K562 (cell line): ENCODE data around the gene ZNF581. TPM values are rescaled to one million over a fixed set of nuclear protein-coding genes. Genes with fewer than 3 reads are reported as not detected.

Experiments
- ELK1 ChIP-seq: sonication (generic); formaldehyde crosslinking; IDR thresholded peaks from 2 replicates; pipeline ENCODE4 v1.8.1; 2022; ENCODE audit warnings: missing genetic modification reagents
- ETV5 ChIP-seq: sonication (generic); formaldehyde crosslinking; IDR thresholded peaks from 2 replicates; pipeline ENCODE4 v1.4.0; 2020; ENCODE audit warnings: low read depth, mild to moderate bottlenecking, missing genetic modification reagents
- ETV6 ChIP-seq, 3 experiments: fragments of 150-350 bp in 1 of 3; sonication (generic) in 1 of 3; formaldehyde crosslinking in 1 of 3; IDR thresholded peaks; 2 replicates each; pipeline versions ENCODE4 v1.6.1 to v1.8.0; 2014 to 2022; ENCODE audit warnings: borderline replicate concordance in 2 of 3, low read depth in 2 of 3, antibody characterized with exemption in 1 of 3, low read length in 1 of 3, mild to moderate bottlenecking in 1 of 3, missing genetic modification reagents in 1 of 3
- GATAD2A ChIP-seq: fragments of 450-650 bp; IDR thresholded peaks from 2 replicates; pipeline ENCODE4 v1.6.1; 2017
- GTF2B ChIP-seq: IDR thresholded peaks from 2 replicates; pipeline ENCODE4 v1.6.1; 2011; ENCODE audit not compliant: insufficient read length; ENCODE audit errors: extremely low read depth
- NCOA1 ChIP-seq: fragments of 450-650 bp; IDR thresholded peaks from 2 replicates; pipeline ENCODE4 v1.6.1; 2016; ENCODE audit warnings: low read depth
- NR2C2 ChIP-seq, 2 experiments: fragments of 200-800 bp in 1 of 2; sonication (Bioruptor generic) in 1 of 2; sonication (generic) in 1 of 2; formaldehyde crosslinking in 1 of 2; IDR thresholded peaks; 2 replicates each; pipeline versions ENCODE4 v1.6.1 to v1.8.0; 2016 to 2022; ENCODE audit warnings: mild to moderate bottlenecking in 1 of 2, missing compliant biosample characterization in 1 of 2, missing genetic modification characterization in 1 of 2, missing genetic modification reagents in 1 of 2
- POLR2G ChIP-seq: fragments of 200-400 bp; formaldehyde crosslinking; IDR thresholded peaks from 2 replicates; pipeline ENCODE4 v1.6.1; 2017; ENCODE audit warnings: low read depth, mild to moderate bottlenecking, antibody characterized with exemption, low read length, moderate library complexity
- SRSF3 ChIP-seq: fragments of 200-400 bp; formaldehyde crosslinking; IDR thresholded peaks from 2 replicates; pipeline ENCODE4 v1.6.1; 2016; ENCODE audit warnings: mild to moderate bottlenecking, low read length, moderate library complexity; ENCODE audit not compliant: insufficient read depth
- TRIM24 ChIP-seq, 2 experiments: fragments of 450-650 bp; IDR thresholded peaks; 2 replicates each; pipeline ENCODE4 v1.6.1; 2016
- UBTF ChIP-seq, 2 experiments: IDR thresholded peaks; 2 replicates each; pipeline ENCODE4 v1.6.1; 2012; ENCODE audit warnings: improper control_type of control experiment in 2 of 2, low read depth in 2 of 2, low read length in 2 of 2, borderline replicate concordance in 1 of 2
- VEZF1 ChIP-seq: fragments of 200-800 bp; sonication (Bioruptor generic); IDR thresholded peaks from 2 replicates; pipeline ENCODE4 v1.6.1; 2017; ENCODE audit warnings: missing genetic modification characterization, missing compliant biosample characterization
- ZBTB1 ChIP-seq: sonication (generic); formaldehyde crosslinking; IDR thresholded peaks from 2 replicates; pipeline ENCODE4 v1.8.1; 2023; ENCODE audit warnings: missing genetic modification reagents, low read depth, mild to moderate bottlenecking, borderline replicate concordance
- ZEB2 ChIP-seq: fragments of 450-650 bp; IDR thresholded peaks from 2 replicates; pipeline ENCODE4 v1.6.1; 2016
- ZNF311 ChIP-seq: fragments of 250-450 bp; sonication (Bioruptor Pico); IDR thresholded peaks from 2 replicates; pipeline ENCODE4 v1.4.0; 2020; ENCODE audit warnings: mild to moderate bottlenecking, moderate library complexity
- ZNF436 ChIP-seq: fragments of 250-450, 450-650 bp; sonication (Bioruptor Pico); formaldehyde crosslinking; IDR thresholded peaks from 2 replicates; pipeline ENCODE4 v1.7.0; 2020; ENCODE audit warnings: mild to moderate bottlenecking
- ZNF764 ChIP-seq: fragments of 250-450 bp; sonication (Bioruptor Pico); IDR thresholded peaks from 2 replicates; pipeline ENCODE4 v1.4.0; 2020; ENCODE audit warnings: low read depth, mild to moderate bottlenecking, moderate library complexity
- ZNF780A ChIP-seq: fragments of 250-450 bp; sonication (Bioruptor Pico); IDR thresholded peaks from 2 replicates; pipeline ENCODE4 v1.5.0; 2021; ENCODE audit warnings: mild to moderate bottlenecking
- polyA plus RNA-seq, 8 experiments: library from polyadenylated mRNA; depleted of rRNA in 4 of 8; stranded (reverse) in 5 of 8; unstranded in 3 of 8; fragments of >200 nt; fragmentation: Nextera tagmentation in 2 of 8; fragmentation: Illumina TruSeq in 1 of 8; extraction: Ambion mirVana in 2 of 8; extraction: Trizol in 1 of 8; gene quantifications; 2 replicates each; pipeline versions ENCODE4 v1.2.1 to v1.2.3, GENCODE V29; 2011 to 2014; ENCODE audit warnings: inconsistent platforms in 1 of 8, missing spikeins in 1 of 8
- total RNA-seq, 7 experiments: library from RNA; depleted of rRNA in 6 of 7; stranded (reverse); fragments of >200 nt in 6 of 7; fragmentation: Illumina TruSeq in 2 of 7; extraction: Trizol in 2 of 7; gene quantifications; 2 replicates each; pipeline versions ENCODE4 v1.2.1 to v1.2.3, GENCODE V29; 2011 to 2021; ENCODE audit warnings: low replicate concordance in 1 of 7

Gene ZNF581
- total and polyA plus RNA-seq, 9 of the 15 experiments (the other 6 are each of a cell fraction or from before 2014, with no cell fraction given) = 2.4 to 39.4 (median 15.4) TPM

GRCh38 chr19:55640577-55641425, 2.6 kb upstream of the ZNF581 start, which contains the start of gene ZNF580 (continued):
- TF ChIP-seq UBTF (IDR thresholded peaks at IDR 0.05; ENCODE audit: borderline replicate concordance in 1 of 2, low read depth in 2 of 2, low read length in 2 of 2) = peak; percentile 62 to 70; a peak in 3 of 4 replicates
- peak; percentile 76 for TF ChIP-seq POLR2G
- TF ChIP-seq ETV6 (IDR thresholded peaks at IDR 0.05; ENCODE audit: borderline replicate concordance in 1 of 2, low read depth in 2 of 2, low read length in 1 of 2) = no peak
- TF ChIP-seq ETV6 (CRISPR knock-in tag; IDR thresholded peaks at IDR 0.05; ENCODE audit: borderline replicate concordance) = no peak
- TF ChIP-seq NR2C2 (CRISPR knock-in tag; IDR thresholded peaks at IDR 0.05) = no peak
- peak; percentile 72 for TF ChIP-seq NR2C2 (tag; IDR thresholded peaks at IDR 0.05)
- TF ChIP-seq ELK1 (CRISPR knock-in tag) = no peak
- TF ChIP-seq ZNF764 (CRISPR knock-in tag) = peak; percentile 57; the same call in 1 of the 2 replicates
- peak; percentile 65; the same call in 1 of the 2 replicates for TF ChIP-seq NCOA1
- TF ChIP-seq GATAD2A = 0 out of 2 replicates have a peak, but pooled peaks have one; percentile 31
- TF ChIP-seq GTF2B = no peak
- peak; percentile 62; the same call in 1 of the 2 replicates for TF ChIP-seq ZEB2
- peak in 1 of 2 experiments; percentile 63; a peak in 1 of 4 replicates for TF ChIP-seq TRIM24 (IDR thresholded peaks at IDR 0.05)
- TF ChIP-seq ZBTB1 (CRISPR knock-in tag) = 0 out of 2 replicates have a peak, but pooled peaks have one; percentile 0
- 0 out of 2 replicates have a peak, but pooled peaks have one; percentile 23 for TF ChIP-seq ZNF436 (CRISPR knock-in tag)
- TF ChIP-seq SRSF3 = no peak
- 0 out of 2 replicates have a peak, but pooled peaks have one; percentile 30 for TF ChIP-seq ZNF780A
- peak; percentile 92 for TF ChIP-seq VEZF1 (CRISPR knock-in tag)
- 0 out of 2 replicates have a peak, but pooled peaks have one; percentile 7 for TF ChIP-seq ETV5
- TF ChIP-seq ZNF311 (CRISPR knock-in tag) = no peak
